GM19238 (cell line): ENCODE data around the gene NHSL1.

ENCODE experiments used
- DNase-seq: peaks from one replicate; pipeline ENCODE4 v3.0.0; 2011; ENCODE audit warnings: low spot score; ENCODE audit not compliant: insufficient read length

Gene NHSL1

DNA sequence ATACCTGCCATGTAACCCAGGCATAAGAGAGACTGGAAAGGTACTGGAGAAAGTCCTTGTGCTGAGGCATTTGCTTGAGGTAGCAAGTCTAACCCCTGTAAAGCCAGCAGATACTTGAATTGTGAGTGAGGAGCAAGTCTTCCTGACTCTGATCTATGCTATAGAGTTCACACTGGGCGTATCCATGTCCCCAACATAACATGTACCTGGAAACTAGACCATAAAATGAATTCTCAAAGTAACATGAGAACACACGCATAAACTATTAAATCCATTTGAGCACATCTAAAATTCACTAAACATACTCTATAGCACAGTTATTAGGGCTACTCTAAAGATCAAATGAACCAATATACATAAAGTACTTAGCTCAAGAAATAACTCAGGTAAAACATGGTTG lies 2.0 kb downstream of the NHSL1 start:
- no peak for DNase-seq

DNA sequence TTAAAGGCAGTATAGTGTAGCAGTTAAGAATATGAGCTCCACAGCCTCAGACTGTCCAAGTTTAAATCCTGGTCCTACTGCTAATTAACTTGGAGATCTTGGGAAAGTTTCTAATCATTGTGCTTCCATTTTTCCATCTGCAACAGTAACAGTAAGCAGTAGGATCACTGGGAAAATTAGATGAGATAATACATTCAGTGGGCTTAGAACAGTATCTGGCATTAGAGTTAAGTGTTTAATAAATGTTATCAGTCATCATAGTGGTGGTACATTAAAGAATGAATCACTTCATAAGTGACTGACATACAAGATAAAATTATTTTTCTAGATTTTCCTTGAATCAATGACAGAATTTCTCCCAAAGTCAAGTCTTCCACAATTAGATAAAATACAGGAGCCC lies 5.0 kb downstream of the NHSL1 start:
- no peak for DNase-seq

GRCh38 chr6:138493413-138493812 lies 5.9 kb downstream of the NHSL1 start:
- DNase-seq: no peak

DNA sequence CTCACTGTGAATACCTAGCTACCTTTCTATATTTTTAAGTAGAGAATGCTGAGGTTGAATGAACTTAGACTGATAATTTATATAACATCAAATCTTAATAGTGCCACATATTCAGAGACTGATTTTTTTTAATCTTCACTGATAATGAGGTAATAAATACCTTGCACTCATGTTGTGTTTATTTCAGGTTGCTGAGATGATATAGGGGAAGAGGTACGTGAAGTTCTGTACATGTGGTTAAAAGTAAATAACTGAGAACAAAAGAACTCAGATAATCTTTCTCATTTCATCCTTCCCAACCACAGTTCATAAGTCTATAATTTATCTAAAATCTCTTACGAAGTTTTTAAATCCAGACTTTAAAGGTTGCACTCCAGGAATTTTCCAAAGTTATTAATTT lies 6.4 kb downstream of the NHSL1 start:
- DNase-seq: no peak

DNA sequence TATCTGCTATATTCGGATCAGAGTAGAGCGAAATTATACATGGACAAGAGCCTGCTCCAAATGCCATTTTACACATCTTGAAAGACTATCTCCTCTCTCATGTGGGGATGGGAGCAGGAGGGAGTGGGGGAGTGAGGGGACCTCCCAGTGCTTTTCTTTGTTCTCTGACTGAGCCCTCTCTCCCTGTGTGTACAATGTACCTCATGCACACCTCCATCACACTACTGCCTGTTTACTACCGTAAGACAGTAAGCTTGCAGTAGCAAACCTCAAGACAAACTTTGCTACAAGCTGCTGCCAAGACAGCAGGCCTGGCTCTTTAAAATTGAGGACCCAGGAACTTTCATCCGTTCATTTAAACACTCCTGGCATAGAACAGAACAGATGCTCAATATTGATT lies 7.2 kb downstream of the NHSL1 start:
- DNase-seq: no peak

DNA sequence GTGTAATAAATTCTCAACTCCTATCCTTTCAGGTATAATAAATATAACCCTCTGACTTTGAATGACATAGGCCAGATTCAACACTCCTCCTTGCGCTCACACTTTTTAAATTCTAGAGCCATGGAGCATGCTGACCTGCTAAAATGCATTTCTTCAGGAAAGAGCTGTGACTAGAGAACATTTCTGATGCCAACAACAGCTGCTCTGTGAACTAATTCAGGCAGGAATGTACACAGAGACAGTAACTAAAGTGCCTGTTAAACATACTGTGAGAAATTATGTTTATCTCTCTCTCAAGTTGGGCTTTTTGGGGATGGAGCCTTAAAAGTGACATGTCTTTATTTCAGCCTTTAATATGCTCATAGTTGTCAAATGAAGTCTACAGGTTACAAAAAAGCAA lies 8.3 kb downstream of the NHSL1 start:
- no peak for DNase-seq

- no peak for DNase-seq
These were observed 9.4 kb downstream of the NHSL1 start for GRCh38 chr6:138489846-138490245.

- DNase-seq: no peak
These were observed 12.1 kb downstream of the NHSL1 start for GRCh38 chr6:138487102-138487604.

DNA sequence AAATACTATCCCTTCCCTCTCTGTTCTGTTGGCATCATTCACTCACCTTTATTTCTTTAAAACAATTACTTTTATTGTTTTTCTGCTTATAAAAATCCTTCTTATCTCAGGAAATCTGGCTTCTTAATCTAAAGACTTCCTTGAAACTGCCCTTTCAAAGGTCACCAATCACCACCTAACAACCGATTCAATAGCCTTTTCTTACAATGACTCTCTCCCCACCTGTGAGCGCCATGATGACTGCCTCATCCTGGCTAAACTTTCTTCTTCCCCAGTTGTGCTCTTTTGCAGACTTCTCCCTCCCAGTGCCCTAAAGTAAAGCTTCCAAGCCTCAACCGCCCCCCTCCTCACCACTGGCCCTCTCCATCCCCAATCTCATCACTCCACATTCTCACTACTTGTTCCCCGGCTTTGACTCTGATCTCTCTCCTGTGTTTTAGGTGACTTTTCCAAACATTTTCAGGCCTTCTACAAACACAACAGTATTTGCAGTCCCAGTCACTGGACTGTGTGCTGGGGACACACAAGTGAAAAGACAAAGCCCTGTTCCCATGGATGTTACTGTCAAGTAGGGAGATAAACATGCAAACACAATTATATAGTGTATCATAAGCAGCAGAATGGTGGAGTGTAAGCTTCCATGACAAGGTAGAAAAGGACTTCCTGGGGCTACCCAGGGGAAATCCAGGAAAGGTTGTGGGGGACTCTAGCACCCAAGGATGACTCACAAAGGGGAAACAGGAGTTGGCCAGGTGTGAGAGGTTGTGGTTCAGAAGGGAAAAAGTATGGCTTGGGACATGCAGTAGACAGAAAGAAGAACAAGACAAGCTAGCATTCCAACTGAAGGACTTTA lies 12.8 kb downstream of the NHSL1 start:
- no peak for DNase-seq

GRCh38 chr6:138485586-138486248 lies 13.6 kb downstream of the NHSL1 start:
- DNase-seq: no peak

DNA sequence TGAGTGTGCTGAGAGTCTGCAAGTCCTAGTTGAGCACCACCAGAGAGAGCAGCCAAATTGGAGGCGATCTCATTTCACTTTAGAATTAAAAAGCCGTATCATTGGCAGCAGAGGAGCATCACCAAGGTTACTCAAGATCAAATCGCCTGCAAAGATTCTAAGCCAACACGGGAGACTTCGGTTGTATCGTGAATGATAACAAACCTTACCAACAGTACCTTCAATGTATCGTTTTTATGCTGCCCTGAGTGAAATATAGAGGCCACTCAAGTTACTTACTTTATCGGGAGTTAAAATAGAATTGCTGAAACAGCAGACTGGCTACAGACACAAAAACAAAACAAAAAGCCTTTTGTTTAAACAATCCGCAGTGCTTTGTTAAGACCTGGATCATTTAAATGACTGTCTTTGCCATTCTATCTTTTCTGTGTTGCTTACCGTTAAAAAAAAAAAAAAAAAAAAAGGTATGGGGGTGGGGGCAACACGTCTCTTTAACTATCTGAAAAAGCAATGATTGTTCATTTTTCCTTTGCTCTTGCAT lies 14.2 kb downstream of the NHSL1 start:
- no peak for DNase-seq

- no peak for DNase-seq
These were observed 15.1 kb downstream of the NHSL1 start for GRCh38 chr6:138484018-138484731.

GRCh38 chr6:138482816-138483215 lies 16.5 kb downstream of the NHSL1 start:
- DNase-seq: no peak

DNA sequence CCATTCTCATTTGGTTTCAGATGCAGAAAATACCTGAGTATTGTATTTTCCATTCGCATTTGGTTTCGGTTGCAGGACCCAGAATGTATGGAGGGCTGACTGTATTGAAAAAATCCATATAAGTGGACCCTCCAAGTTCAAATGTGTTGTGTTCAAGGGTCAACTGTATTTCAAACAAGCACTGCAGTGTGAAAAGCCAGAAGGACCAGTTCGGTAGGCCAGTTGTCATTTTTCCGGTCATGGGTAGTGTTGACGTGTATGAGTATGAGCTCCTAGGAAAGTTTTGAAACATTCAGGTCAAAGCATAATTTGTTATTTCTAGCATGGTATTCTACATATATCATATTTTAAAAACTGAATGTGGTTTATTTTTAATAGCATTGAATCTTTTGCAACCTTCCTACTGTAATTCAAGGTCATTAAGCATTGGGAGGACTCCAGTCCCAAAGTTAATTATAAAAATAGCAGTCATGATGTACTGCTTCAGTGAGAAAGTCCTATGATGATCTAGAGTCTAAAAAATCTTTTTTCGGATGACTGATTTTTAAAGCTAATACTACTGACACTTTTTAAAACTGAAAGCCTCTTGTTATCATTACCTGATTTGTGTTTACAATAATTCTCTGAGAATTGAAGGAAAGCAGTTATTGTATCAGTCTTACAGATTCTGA lies 18.9 kb downstream of the NHSL1 start:
- no peak for DNase-seq

GRCh38 chr6:138477913-138478539 lies 21.3 kb downstream of the NHSL1 start:
- no peak for DNase-seq

- DNase-seq: no peak
These were observed 23.2 kb downstream of the NHSL1 start for GRCh38 chr6:138476116-138476515.

GRCh38 chr6:138473144-138473543 lies 26.1 kb downstream of the NHSL1 start:
- no peak for DNase-seq

DNA sequence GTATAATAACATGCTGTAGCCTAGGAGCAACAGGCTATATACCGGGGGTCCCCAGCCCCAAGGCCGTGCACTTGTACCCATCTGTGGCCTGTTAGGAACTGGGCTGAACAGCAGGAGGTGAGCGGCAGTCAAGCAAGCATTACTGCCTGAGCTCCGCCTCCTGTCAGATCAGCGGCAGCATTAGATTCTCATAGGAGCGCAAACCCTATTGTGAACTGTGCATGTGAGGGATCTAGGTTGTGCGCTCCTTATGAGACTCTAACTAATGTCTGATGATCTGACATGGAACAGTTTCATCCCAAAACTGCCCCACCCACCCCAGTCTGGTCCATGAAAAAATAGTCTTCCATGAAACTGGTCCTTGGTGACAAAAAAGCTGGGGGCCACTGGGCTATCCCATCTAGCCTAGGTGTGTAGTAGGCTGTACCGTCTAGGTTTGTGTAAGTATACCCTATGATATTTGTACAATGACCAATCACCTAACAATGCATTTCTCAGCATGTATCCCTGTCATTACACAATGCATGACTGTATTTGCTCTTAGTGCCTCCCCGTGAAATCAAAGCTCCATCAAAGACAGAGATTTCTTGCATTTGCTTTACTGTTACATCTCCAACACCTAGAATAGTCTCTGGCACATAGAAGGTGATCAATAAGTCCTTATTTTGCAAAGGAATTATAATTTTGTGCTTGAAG lies 30.8 kb downstream of the NHSL1 start:
- DNase-seq: no peak

- DNase-seq: no peak
These were observed 31.4 kb downstream of the NHSL1 start for GRCh38 chr6:138467901-138468300.

DNA sequence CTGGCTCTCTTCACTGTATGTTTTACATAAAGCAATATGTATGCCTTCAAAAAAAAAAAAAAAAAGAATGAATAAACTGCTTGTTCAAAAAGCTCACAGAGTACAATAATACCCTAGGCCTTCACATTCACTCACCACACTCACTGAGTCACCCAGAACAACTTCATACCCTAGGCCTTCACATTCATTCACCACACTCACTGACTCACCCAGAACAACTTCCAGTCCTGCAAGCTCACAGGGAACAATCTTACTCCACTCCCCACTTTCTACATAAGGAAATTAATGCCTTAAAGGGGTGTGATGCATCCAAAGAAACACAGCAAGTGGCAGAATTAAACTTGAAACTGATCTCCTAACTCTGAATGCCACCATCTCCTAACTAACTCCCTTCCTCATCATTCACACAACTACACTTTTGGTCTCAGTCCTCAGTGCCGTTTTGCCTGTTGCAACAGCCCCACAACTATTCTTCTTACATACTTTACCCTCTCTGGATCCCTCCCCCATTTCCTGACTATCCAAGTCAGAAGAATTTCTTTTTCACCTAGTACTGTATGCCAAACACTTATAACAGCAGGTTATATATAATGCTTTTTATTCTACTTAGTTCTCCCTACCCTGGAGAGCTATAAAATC lies 34.2 kb downstream of the NHSL1 start:
- no peak for DNase-seq
